GM23248 (cell line): ENCODE results near the gene MAMDC4.

Experiments used
- EZH2 ChIP-seq: fragments of 200-600 bp; sonication (generic); IDR thresholded peaks from 2 replicates; pipeline ENCODE4 v1.6.1; 2018; ENCODE audit warnings: antibody characterized with exemption, mild to moderate bottlenecking; ENCODE audit not compliant: insufficient read depth, poor library complexity, severe bottlenecking
- EZH2phosphoT487 ChIP-seq: fragments of 200-600 bp; sonication (generic); IDR thresholded peaks from 2 replicates; pipeline ENCODE4 v1.6.1; 2018; ENCODE audit warnings: antibody characterized with exemption, moderate library complexity, mild to moderate bottlenecking, low read depth; ENCODE audit not compliant: insufficient read depth

DNA sequence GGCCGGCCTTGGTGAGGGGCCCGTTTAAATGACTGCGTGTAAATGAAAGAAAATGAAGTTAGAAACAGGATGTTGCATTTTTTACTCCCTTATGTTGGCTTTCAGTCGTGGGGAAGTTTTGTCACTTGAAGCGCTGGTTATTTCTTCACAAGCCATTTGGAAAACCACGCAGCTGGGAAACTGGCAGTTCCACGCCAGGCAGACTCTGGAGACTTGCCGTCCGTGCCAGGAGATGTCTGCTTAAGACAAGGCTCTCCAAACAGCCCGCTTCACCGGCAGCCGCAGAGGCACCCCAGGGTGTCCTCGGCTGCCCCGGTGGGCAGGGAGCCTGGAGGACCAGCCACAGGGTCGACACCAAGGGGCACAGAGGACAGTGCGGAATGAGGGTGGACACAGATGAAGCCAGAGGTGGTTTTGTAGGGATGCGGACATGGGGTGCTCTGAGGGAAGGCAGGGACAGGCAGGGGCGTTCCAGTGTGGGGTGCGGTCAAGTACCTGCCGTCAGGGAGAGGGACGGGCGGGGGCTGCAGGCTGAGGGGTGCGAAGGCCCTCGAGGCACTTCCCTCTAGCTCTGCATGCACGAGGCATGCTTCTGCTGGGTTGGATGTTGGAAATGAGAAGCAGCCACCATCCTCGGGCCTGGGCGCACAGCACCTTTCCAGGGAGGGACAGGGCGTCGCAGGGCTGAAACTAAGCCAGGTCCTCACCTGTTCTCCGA, 21.0 kb upstream of the MAMDC4 start:
- TF ChIP-seq EZH2, result no peak
- TF ChIP-seq EZH2phosphoT487, result no peak
